GM23338 (cell line): ENCODE data around the gene PIGK. TPM values are rescaled to one million over a fixed set of nuclear protein-coding genes. Genes with fewer than 3 reads are reported as not detected.

Source experiments
- ATAC-seq: fragments of 200-7000 bp; cut with Tn5 transposase; 3 replicates; pipeline ENCODE4 v1.9.1; 2020
- DNase-seq: peaks from one replicate; pipeline ENCODE4 v3.0.0-alpha.2; 2015; ENCODE audit warnings: low spot score
- H2AFZ ChIP-seq: fragments of 200-600 bp; sonication (generic); 2 replicates; pipeline ENCODE4 v1.8.0; 2016; ENCODE audit warnings: antibody characterized with exemption, mild to moderate bottlenecking, moderate library complexity
- H3F3A ChIP-seq: fragments of 200-600 bp; sonication (generic); replicated peaks from 2 replicates; pipeline ENCODE4 v1.8.0; 2017; ENCODE audit warnings: antibody characterized with exemption, mixed run types, low read depth
- H3K27ac ChIP-seq: fragments of 200-600 bp; sonication (generic); 2 replicates; pipeline ENCODE4 v1.6.1; 2016; ENCODE audit warnings: low read depth
- H3K27me3 ChIP-seq: fragments of 200-600 bp; sonication (generic); 2 replicates; pipeline ENCODE4 v1.8.0; 2016; ENCODE audit warnings: mild to moderate bottlenecking, mixed run types, moderate library complexity; ENCODE audit not compliant: insufficient read depth
- H3K36me3 ChIP-seq: fragments of 200-600 bp; sonication (generic); 2 replicates; pipeline ENCODE4 v1.8.0; 2016; ENCODE audit warnings: mild to moderate bottlenecking; ENCODE audit not compliant: insufficient read depth
- H3K4me1 ChIP-seq: fragments of 200-600 bp; sonication (generic); 2 replicates; pipeline ENCODE4 v1.8.0; 2016; ENCODE audit warnings: mild to moderate bottlenecking, moderate library complexity; ENCODE audit not compliant: insufficient read depth
- H3K4me2 ChIP-seq: fragments of 200-600 bp; sonication (generic); 2 replicates; pipeline ENCODE4 v1.7.1; 2017; ENCODE audit warnings: mixed run types
- H3K4me3 ChIP-seq: fragments of 200-600 bp; sonication (generic); 2 replicates; pipeline ENCODE4 v1.6.1; 2016; ENCODE audit warnings: mixed run types
- H3K79me2 ChIP-seq: fragments of 200-600 bp; sonication (generic); replicated peaks from 2 replicates; pipeline ENCODE4 v1.8.0; 2017; ENCODE audit warnings: mild to moderate bottlenecking; ENCODE audit not compliant: insufficient read depth
- H3K9me2 ChIP-seq: fragments of 200-600 bp; sonication (generic); 2 replicates; pipeline ENCODE4 v1.8.0; 2017; ENCODE audit not compliant: insufficient read depth
- H4K20me1 ChIP-seq: fragments of 200-600 bp; sonication (generic); replicated peaks from 2 replicates; pipeline ENCODE4 v1.8.0; 2017; ENCODE audit warnings: mild to moderate bottlenecking; ENCODE audit not compliant: insufficient read depth
- H3K27ac Mint-ChIP-seq: 2 replicates; pipeline ENCODE4 v1.8.0; 2020; ENCODE audit warnings: inconsistent platforms, mild to moderate bottlenecking, moderate library complexity, mixed read lengths
- H3K27me3 Mint-ChIP-seq: 3 replicates; pipeline ENCODE4 v1.8.0; 2022; ENCODE audit warnings: low read depth, mild to moderate bottlenecking, moderate library complexity, mixed read lengths, inconsistent platforms; ENCODE audit not compliant: insufficient read depth, poor library complexity
- H3K36me3 Mint-ChIP-seq: 3 replicates; pipeline ENCODE4 v1.8.0; 2021; ENCODE audit warnings: low read depth, mild to moderate bottlenecking, inconsistent platforms, moderate library complexity, mixed read lengths
- H3K4me1 Mint-ChIP-seq: 3 replicates; pipeline ENCODE4 v1.8.0; 2020; ENCODE audit warnings: mild to moderate bottlenecking, inconsistent platforms, mixed read lengths
- H3K4me3 Mint-ChIP-seq: 3 replicates; pipeline ENCODE4 v1.8.0; 2021; ENCODE audit warnings: moderate library complexity, mild to moderate bottlenecking, inconsistent platforms, mixed read lengths
- H3K9me3 Mint-ChIP-seq: 3 replicates; pipeline ENCODE4 v1.8.0; 2020; ENCODE audit warnings: moderate library complexity, mild to moderate bottlenecking, inconsistent platforms, mixed read lengths
- CREB1 ChIP-seq: fragments of 250-450 bp; sonication (Bioruptor Pico); IDR thresholded peaks from 2 replicates; pipeline ENCODE4 v1.5.0; 2020; ENCODE audit warnings: low read depth, mild to moderate bottlenecking, moderate library complexity
- CTCF ChIP-seq, 2 experiments: fragments of 200-600 bp in 1 of 2; sonication (generic) in 1 of 2; conservative IDR thresholded peaks; 2 replicates each; pipeline versions ENCODE4 v1.5.1 to v1.6.1; 2016 to 2017; ENCODE audit warnings: antibody characterized with exemption in 2 of 2, low read depth in 2 of 2, mild to moderate bottlenecking in 2 of 2, moderate library complexity in 1 of 2
- ETS1 ChIP-seq: IDR thresholded peaks from 2 replicates; pipeline ENCODE4 v1.6.1; 2016; ENCODE audit warnings: antibody characterized with exemption
- EZH2 ChIP-seq: fragments of 200-600 bp; sonication (generic); IDR thresholded peaks from one replicate; pipeline ENCODE4 v1.8.0; 2017; ENCODE audit warnings: antibody characterized with exemption, mild to moderate bottlenecking, low read depth; ENCODE audit not compliant: unreplicated experiment
- EZH2phosphoT487 ChIP-seq: fragments of 200-600 bp; sonication (generic); IDR thresholded peaks from one replicate; pipeline ENCODE4 v1.8.1; 2018; ENCODE audit warnings: antibody characterized with exemption; ENCODE audit not compliant: unreplicated experiment
- JUNB ChIP-seq: IDR thresholded peaks from one replicate; pipeline ENCODE4 v1.6.1; 2016; ENCODE audit warnings: antibody characterized with exemption; ENCODE audit not compliant: unreplicated experiment
- NANOG ChIP-seq: IDR thresholded peaks from 2 replicates; pipeline ENCODE4 v1.6.1; 2016; ENCODE audit warnings: antibody characterized with exemption, borderline replicate concordance
- POLR2AphosphoS5 ChIP-seq: IDR thresholded peaks from 2 replicates; pipeline ENCODE4 v1.6.1; 2016; ENCODE audit warnings: antibody characterized with exemption, low read depth
- REST ChIP-seq: IDR thresholded peaks from one replicate; pipeline ENCODE4 v1.6.1; 2018; ENCODE audit warnings: antibody characterized with exemption; ENCODE audit not compliant: unreplicated experiment
- STAT1 ChIP-seq: IDR thresholded peaks from one replicate; pipeline ENCODE4 v1.6.1; 2016; ENCODE audit warnings: antibody characterized with exemption; ENCODE audit not compliant: unreplicated experiment
- ZNF114 ChIP-seq: fragments of 250-450 bp; sonication (Bioruptor Pico); IDR thresholded peaks from 2 replicates; pipeline ENCODE4 v1.5.0; 2020; ENCODE audit warnings: mild to moderate bottlenecking, moderate library complexity
- ZNF331 ChIP-seq: fragments of 250-450 bp; sonication (Bioruptor Pico); IDR thresholded peaks from 2 replicates; pipeline ENCODE4 v1.5.0; 2020; ENCODE audit warnings: low read depth, mild to moderate bottlenecking, moderate library complexity
- ZNF462 ChIP-seq: fragments of 250-450 bp; sonication (Bioruptor Pico); IDR thresholded peaks from 2 replicates; pipeline ENCODE4 v1.5.0; 2020; ENCODE audit warnings: mild to moderate bottlenecking, moderate library complexity
- polyA plus RNA-seq: library from polyadenylated mRNA; unstranded; fragments of >200 nt; fragmentation: Nextera tagmentation; extraction: Ambion mirVana; gene quantifications from 2 replicates; pipeline ENCODE4 v1.2.1, GENCODE V29; 2016
- total RNA-seq: library from RNA; depleted of rRNA; stranded (reverse); fragments of >200 nt; shearing (Covaris generic); gene quantifications from 2 replicates; pipeline ENCODE4 v1.2.3, GENCODE V29; 2014

PIGK gene
- total and polyA plus RNA-seq, 2 experiments from 2014 or later, result 16.4 to 26.4 TPM

- TF ChIP-seq POLR2AphosphoS5 (no peak), STAT1 (no peak), JUNB (no peak), ZNF462 (CRISPR knock-in tag) (no peak), ZNF114 (CRISPR knock-in tag) (no peak)
These were observed 9.6 kb upstream of the PIGK start (continued) for GRCh38 chr1:77228836-77229235.

- Histone ChIP-seq H3K27me3 (no peaks in the 10 kb centered on the region), H3K4me2 (no peak overlapping the region), H3K79me2 (no peaks in the 10 kb centered on the region), H3K9me2 (no peaks in the 10 kb centered on the region), H3K36me3 (no peaks in the 10 kb centered on the region), H2AFZ (no peak overlapping the region), H4K20me1 (no peaks in the 10 kb centered on the region), H3K4me3 (no peak overlapping the region), H3K4me1 (peaks cover 14% of the 10 kb centered on the region), H3F3A (no peaks in the 10 kb centered on the region), H3K27ac (no peak overlapping the region)
- Mint-ChIP-seq H3K4me3 (no peak overlapping the region), H3K27ac (peak overlapping the region; percentile 16; the same call in 1 of the 2 replicates), H3K9me3 (peaks cover 6% of the 10 kb centered on the region), H3K36me3 (peaks cover 25% of the 10 kb centered on the region), H3K4me1 (peaks cover 19% of the 10 kb centered on the region), H3K27me3 (peaks cover 9% of the 10 kb centered on the region)
- ATAC-seq (no peak), DNase-seq (no peak)
- TF ChIP-seq ETS1, result no peak
- TF ChIP-seq ZNF331 (CRISPR knock-in tag), result no peak
- no peak for TF ChIP-seq EZH2phosphoT487
- TF ChIP-seq NANOG, result no peak
- TF ChIP-seq POLR2AphosphoS5, result no peak
- no peak for TF ChIP-seq CTCF (conservative IDR thresholded peaks at IDR 0.05; ENCODE audit: low read depth in 2 of 2)
- no peak for TF ChIP-seq STAT1
- no peak for TF ChIP-seq JUNB
- no peak for TF ChIP-seq ZNF114 (CRISPR knock-in tag)
- no peak for TF ChIP-seq EZH2
- no peak for TF ChIP-seq CREB1 (CRISPR knock-in tag)
- no peak for TF ChIP-seq REST
These were observed 8.2 kb upstream of the PIGK start for GRCh38 chr1:77227381-77227780.
